ENCODE results near the gene CTDP1.

CTDP1 gene

GRCh38 chr18:79679552-79680099, at the start of gene CTDP1:
Gene CTDP1 (plus strand): TSS chr18:79679803. CDS start chr18:79679948, 145 bp downstream.
- peak within 1 kb of the TSS; percentile 63 for H3K4me3 ChIP-seq (ENCODE audit: control insufficient read depth, low read depth, low read length)
- no peak for TF ChIP-seq CTCF (IDR thresholded peaks at IDR 0.05; ENCODE audit: control insufficient read depth, insufficient read depth, low read depth, low read length, missing control alignments)
- DNase-seq (ENCODE audit: low read depth): peak; percentile 58

GRCh38 chr18:79630281-79631095, 49.1 kb upstream of the CTDP1 start:
- H3K4me3 ChIP-seq (ENCODE audit: control insufficient read depth, low read depth, low read length): no peak overlapping the region
- no peak for DNase-seq (ENCODE audit: low read depth)
- no peak for TF ChIP-seq CTCF (IDR thresholded peaks at IDR 0.05; ENCODE audit: control insufficient read depth, insufficient read depth, low read depth, low read length, missing control alignments)

- no peak for TF ChIP-seq CTCF (IDR thresholded peaks at IDR 0.05; ENCODE audit: control insufficient read depth, insufficient read depth, low read depth, low read length, missing control alignments)
- H3K4me3 ChIP-seq (ENCODE audit: control insufficient read depth, low read depth, low read length): no peak overlapping the region
- no peak for DNase-seq (ENCODE audit: low read depth)
Measured at GRCh38 chr18:79631096-79631507, 48.5 kb upstream of the CTDP1 start.

- TF ChIP-seq CTCF (IDR thresholded peaks at IDR 0.05; ENCODE audit: control insufficient read depth, insufficient read depth, low read depth, low read length, missing control alignments): no peak
- no peak for DNase-seq (ENCODE audit: low read depth)
Measured at GRCh38 chr18:79631761-79632446, 47.7 kb upstream of the CTDP1 start.

DNA sequence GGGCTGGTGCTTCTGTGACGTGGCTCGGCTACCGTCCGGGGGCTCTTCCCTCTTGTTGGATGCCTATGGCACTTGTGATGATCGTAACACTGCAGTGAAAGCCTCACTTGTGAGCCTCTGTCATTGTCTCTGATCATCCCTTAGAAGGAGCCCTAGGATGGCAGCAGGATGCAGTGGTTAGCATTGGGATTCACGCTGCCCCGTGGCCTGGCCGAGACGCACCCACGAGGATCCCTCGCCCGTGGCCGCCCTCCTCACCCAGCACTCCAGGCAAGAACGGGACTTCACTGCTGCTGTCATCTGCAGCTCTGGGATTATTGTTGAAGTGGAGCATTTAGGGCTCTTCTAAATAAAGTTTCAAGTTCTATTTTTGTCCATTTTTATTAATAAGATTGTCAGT, 46.8 kb upstream of the CTDP1 start:
- TF ChIP-seq CTCF (IDR thresholded peaks at IDR 0.05; ENCODE audit: control insufficient read depth, insufficient read depth, low read depth, low read length, missing control alignments): no peak
- no peak overlapping the region for H3K4me3 ChIP-seq (ENCODE audit: control insufficient read depth, low read depth, low read length)
- no peak for DNase-seq (ENCODE audit: low read depth)

More at GRCh38 chr18:79631761-79632446, 47.7 kb upstream of the CTDP1 start:
- H3K4me3 ChIP-seq (ENCODE audit: control insufficient read depth, low read depth, low read length): no peak overlapping the region

DNA sequence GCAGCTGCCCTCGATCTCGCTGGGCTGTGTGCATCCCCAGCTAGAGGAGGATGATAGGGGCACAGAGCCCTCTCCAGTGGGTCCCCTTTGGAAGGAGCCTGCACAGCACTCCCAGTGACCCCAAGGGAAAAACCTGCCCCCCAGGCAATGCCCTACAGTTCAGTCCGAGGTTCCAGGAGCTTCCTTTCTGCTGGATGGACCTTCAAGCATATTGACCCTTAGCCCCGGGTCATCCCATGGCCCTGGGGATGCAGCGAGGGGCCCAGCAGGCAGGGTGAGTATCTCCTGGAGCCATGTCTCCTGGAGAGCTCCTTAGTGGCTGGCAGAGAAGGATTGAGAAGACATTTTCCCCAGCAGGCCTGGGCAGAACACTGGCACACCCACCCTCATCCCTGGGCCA, 45.4 kb upstream of the CTDP1 start:
- no peak for TF ChIP-seq CTCF (IDR thresholded peaks at IDR 0.05; ENCODE audit: control insufficient read depth, insufficient read depth, low read depth, low read length, missing control alignments)
- no peak for DNase-seq (ENCODE audit: low read depth)
- no peak overlapping the region for H3K4me3 ChIP-seq (ENCODE audit: control insufficient read depth, low read depth, low read length)

All from AG09309 (cell line).